KMS-11 (cell line): ENCODE results near the gene GNG7.
"Not testable (repeated sequence)": the region's sequence is repeated elsewhere in the genome, so short reads cannot be mapped to it uniquely, and the experiment has no call there.

Experiments
- H2AFZ ChIP-seq: fragments of 200-600 bp; sonication (generic); 2 replicates; pipeline ENCODE4 v1.6.1; 2016; ENCODE audit warnings: antibody characterized with exemption, mixed run types, low read depth
- H3K27ac ChIP-seq: fragments of 200-600 bp; sonication (generic); 2 replicates; pipeline ENCODE4 v1.6.1; 2016; ENCODE audit warnings: mild to moderate bottlenecking, mixed run types
- H3K27me3 ChIP-seq: fragments of 200-600 bp; sonication (generic); 2 replicates; pipeline ENCODE4 v1.6.1; 2017; ENCODE audit warnings: mild to moderate bottlenecking, low read depth, mixed run types, moderate library complexity; ENCODE audit not compliant: insufficient read depth
- H3K36me3 ChIP-seq: fragments of 200-600 bp; sonication (generic); 2 replicates; pipeline ENCODE4 v1.6.1; 2017; ENCODE audit warnings: mild to moderate bottlenecking, mixed run types; ENCODE audit not compliant: insufficient read depth
- H3K4me1 ChIP-seq: fragments of 200-600 bp; sonication (generic); 2 replicates; pipeline ENCODE4 v1.6.1; 2016; ENCODE audit warnings: mild to moderate bottlenecking, low read depth, mixed run types; ENCODE audit not compliant: poor library complexity, severe bottlenecking
- H3K4me2 ChIP-seq: fragments of 200-600 bp; sonication (generic); 2 replicates; pipeline ENCODE4 v1.7.0; 2016; ENCODE audit warnings: mild to moderate bottlenecking, mixed run types
- H3K4me3 ChIP-seq: fragments of 200-600 bp; sonication (generic); IDR thresholded peaks from 2 replicates; pipeline ENCODE4 v1.6.1; 2017; ENCODE audit warnings: low read depth, low read length, mixed read lengths; ENCODE audit not compliant: insufficient read depth
- H3K79me2 ChIP-seq: fragments of 200-600 bp; sonication (generic); 2 replicates; pipeline ENCODE4 v1.6.1; 2016; ENCODE audit warnings: low read depth, mixed run types; ENCODE audit not compliant: insufficient read depth
- H3K9ac ChIP-seq: fragments of 200-600 bp; sonication (generic); 2 replicates; pipeline ENCODE4 v1.6.1; 2016; ENCODE audit warnings: mild to moderate bottlenecking, mixed run types
- H4K20me1 ChIP-seq: fragments of 200-600 bp; sonication (generic); 2 replicates; pipeline ENCODE4 v1.6.1; 2016; ENCODE audit warnings: mild to moderate bottlenecking, mixed run types; ENCODE audit not compliant: insufficient read depth
- TF ChIP-seq, protein P1 (sequence below): fragments of 200-600 bp; sonication (generic); conservative IDR thresholded peaks from 2 replicates; pipeline ENCODE4 v1.6.1; 2017; ENCODE audit warnings: low read depth, mild to moderate bottlenecking, antibody characterized with exemption, low read length, moderate library complexity, mixed read lengths

The GNG7 gene

DNA sequence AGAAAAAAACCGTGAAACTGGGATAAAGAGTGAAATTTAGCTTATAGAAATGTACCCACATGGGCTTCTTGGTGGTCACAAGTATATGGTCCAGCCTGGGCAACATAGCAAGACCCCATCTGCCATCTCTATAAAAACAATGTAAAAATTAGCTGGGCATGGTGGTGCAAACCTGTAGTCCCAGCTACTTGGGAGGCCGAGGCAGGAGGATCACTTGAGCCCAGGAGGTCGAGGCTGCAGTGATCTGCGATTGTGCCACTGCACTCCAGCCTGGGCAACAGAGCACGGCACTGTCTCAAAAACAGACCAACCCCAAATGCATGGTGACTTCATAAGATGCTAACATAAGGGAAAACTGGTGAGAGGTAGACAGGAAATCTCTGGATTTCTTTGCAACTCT, 54.4 kb downstream of the GNG7 start:
- Histone ChIP-seq H4K20me1 (no peaks in the 10 kb centered on the region), H3K9ac (no peak overlapping the region), H3K79me2 (no peaks in the 10 kb centered on the region), H3K36me3 (no peaks in the 10 kb centered on the region), H3K27me3 (no peaks in the 10 kb centered on the region), H2AFZ (no peak overlapping the region), H3K27ac (no peak overlapping the region), H3K4me2 (no peak overlapping the region), H3K4me1 (no peaks in the 10 kb centered on the region), H3K4me3 (no peak overlapping the region)
- TF ChIP-seq, protein P1, sequence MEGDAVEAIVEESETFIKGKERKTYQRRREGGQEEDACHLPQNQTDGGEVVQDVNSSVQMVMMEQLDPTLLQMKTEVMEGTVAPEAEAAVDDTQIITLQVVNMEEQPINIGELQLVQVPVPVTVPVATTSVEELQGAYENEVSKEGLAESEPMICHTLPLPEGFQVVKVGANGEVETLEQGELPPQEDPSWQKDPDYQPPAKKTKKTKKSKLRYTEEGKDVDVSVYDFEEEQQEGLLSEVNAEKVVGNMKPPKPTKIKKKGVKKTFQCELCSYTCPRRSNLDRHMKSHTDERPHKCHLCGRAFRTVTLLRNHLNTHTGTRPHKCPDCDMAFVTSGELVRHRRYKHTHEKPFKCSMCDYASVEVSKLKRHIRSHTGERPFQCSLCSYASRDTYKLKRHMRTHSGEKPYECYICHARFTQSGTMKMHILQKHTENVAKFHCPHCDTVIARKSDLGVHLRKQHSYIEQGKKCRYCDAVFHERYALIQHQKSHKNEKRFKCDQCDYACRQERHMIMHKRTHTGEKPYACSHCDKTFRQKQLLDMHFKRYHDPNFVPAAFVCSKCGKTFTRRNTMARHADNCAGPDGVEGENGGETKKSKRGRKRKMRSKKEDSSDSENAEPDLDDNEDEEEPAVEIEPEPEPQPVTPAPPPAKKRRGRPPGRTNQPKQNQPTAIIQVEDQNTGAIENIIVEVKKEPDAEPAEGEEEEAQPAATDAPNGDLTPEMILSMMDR = no peak

DNA sequence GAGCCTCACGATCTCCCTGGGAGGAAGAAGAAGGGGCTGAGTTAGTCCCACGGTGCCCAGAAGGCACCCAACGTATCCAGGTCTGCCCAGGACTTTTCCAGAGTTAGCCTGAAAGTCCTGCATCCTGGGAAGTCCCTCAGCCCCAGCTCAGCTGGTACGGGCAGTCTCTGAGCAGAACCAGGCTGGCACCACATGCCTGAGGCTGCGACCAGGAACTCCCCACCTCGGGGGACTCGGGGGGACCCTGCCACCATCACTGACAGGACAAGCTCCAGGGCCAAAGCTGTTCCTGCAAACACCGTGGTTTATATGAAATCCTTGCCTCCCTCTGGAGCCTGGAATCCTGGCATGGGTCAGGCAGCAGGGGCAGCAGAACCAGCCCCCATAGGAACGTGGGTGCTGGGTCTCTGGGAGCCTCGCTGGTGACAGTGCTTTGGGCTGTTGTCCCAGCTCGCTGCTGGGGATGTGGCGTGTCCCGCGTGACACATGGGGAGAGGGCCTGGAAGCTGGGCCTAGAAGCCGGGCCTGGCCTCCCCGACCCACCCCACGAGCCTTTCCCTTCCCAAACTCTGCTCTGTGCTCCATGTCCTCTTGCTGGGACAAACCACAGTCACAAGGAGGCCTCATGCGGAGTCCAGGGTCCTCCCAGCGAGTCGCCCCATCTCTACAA, 55.5 kb downstream of the GNG7 start:
- Histone ChIP-seq H3K4me2 (no peak overlapping the region), H3K4me3 (no peak overlapping the region), H3K9ac (no peak overlapping the region), H2AFZ (no peak overlapping the region), H3K4me1 (no peaks in the 10 kb centered on the region), H4K20me1 (no peaks in the 10 kb centered on the region), H3K27ac (no peak overlapping the region), H3K36me3 (no peaks in the 10 kb centered on the region), H3K27me3 (no peaks in the 10 kb centered on the region), H3K79me2 (no peaks in the 10 kb centered on the region)
- TF ChIP-seq, protein P1 = no peak

DNA sequence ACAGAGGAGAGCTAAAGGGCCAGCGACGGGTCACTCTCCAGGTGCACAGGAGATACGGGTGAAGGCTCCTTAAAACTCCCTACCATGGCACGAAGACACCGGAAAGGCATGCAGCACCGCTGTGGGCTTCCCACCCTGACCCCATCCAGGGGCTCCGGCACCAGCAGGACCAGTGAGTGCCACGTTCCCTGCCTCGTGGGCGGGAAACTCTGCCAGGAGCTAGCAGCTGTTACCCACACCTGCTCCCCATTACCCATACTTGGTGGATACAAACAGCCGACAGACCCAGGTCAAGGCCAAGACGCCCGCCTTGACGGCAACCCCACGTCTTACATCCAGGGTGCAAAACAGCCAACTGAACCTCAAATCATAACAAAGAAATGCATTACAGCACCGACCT, 56.7 kb downstream of the GNG7 start:
- Histone ChIP-seq H4K20me1 (no peaks in the 10 kb centered on the region), H3K4me1 (no peaks in the 10 kb centered on the region), H3K27ac (no peak overlapping the region), H2AFZ (no peak overlapping the region), H3K36me3 (no peaks in the 10 kb centered on the region), H3K4me3 (no peak overlapping the region), H3K4me2 (no peak overlapping the region), H3K9ac (no peak overlapping the region), H3K27me3 (no peaks in the 10 kb centered on the region), H3K79me2 (no peaks in the 10 kb centered on the region)
- TF ChIP-seq, protein P1 = no peak

DNA sequence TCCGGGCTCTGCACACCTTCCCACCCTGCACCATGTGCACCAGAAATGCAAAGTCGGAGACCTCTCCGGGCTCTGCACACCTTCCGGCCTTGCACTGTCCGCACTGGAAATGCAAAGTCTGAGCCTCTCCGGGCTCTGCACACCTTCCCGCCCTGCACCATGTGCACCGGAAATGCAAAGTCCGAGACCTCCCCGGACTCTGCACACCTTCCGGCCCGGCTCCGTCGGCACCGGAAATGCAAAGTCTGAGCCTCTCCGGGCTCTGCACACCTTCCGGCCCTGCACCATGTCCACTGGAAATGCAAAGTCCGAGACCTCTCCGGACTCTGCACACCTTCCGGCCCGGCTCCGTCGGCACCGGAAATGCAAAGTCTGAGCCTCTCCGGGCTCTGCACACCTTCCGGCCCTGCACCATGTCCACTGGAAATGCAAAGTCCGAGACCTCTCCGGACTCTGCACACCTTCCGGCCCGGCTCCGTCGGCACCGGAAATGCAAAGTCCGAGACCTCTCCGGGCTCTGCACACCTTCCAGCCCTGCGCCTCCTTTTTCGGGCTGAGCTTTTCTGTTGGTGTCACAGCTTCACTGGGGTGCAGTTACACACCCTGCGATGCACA, 59.3 kb downstream of the GNG7 start:
- not testable (repeated sequence) for H3K79me2 ChIP-seq, H2AFZ ChIP-seq, H3K27me3 ChIP-seq, H3K4me2 ChIP-seq, H3K9ac ChIP-seq, H3K4me1 ChIP-seq, H3K36me3 ChIP-seq, H3K27ac ChIP-seq, H4K20me1 ChIP-seq, H3K4me3 ChIP-seq

DNA sequence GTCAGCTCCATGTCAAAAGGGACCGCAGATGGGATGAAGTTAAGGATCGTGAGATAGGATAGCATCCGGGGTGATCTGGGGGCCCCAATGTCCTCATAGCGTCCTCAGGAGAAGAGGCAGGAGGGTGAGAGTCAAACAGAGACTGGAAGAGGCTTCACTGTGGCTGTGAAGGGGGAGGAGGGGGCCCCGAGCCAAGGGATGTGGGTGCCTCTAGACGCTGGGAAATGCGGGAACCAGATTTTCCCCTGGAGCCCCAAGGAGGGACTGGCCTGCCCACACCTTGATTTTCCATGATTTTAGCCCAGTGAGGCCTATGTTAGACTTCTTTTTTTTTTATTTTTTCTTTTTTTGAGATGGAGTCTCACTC, 61.2 kb downstream of the GNG7 start:
- no peaks in the 10 kb centered on the region for H3K27me3 ChIP-seq
- H3K36me3 ChIP-seq = no peaks in the 10 kb centered on the region
- H3K4me1 ChIP-seq = no peaks in the 10 kb centered on the region
- TF ChIP-seq, protein P1 = no peak
- H3K79me2 ChIP-seq = no peaks in the 10 kb centered on the region
- no peak overlapping the region for H3K9ac ChIP-seq
- H3K27ac ChIP-seq = no peak overlapping the region
- H2AFZ ChIP-seq = no peak overlapping the region
- no peak overlapping the region for H3K4me3 ChIP-seq
- H3K4me2 ChIP-seq = no peak overlapping the region
- no peaks in the 10 kb centered on the region for H4K20me1 ChIP-seq
